ENCODE data around the gene ARHGEF11. TPM values are rescaled to one million over a fixed set of nuclear protein-coding genes. Genes with fewer than 3 reads are reported as not detected.

The ARHGEF11 gene
- total RNA-seq, 1 experiment from 2014 or later = 45.5 TPM

GRCh38 chr1:156899956-156900718 lies 145.4 kb downstream of the ARHGEF11 start:
- Histone ChIP-seq H3K36me3 (ENCODE audit: control insufficient read depth, insufficient read depth, low read length) (no peaks in the 10 kb centered on the region), H3K27me3 (replicated peaks; ENCODE audit: control insufficient read depth, insufficient read depth, low read length) (no peaks in the 10 kb centered on the region), H3K9me3 (no peaks in the 10 kb centered on the region), H3K4me1 (peaks cover 27% of the 10 kb centered on the region), H3K4me3 (ENCODE audit: low read depth, low read length) (no peak overlapping the region)
- ChIA-PET POLR2A (no interaction called here), CTCF (no interaction called here)
- Mint-ChIP-seq H3K9me3 (ENCODE audit: unreplicated experiment) (no peaks in the 10 kb centered on the region), H3K27ac (ENCODE audit: unreplicated experiment) (no peak overlapping the region), H3K36me3 (ENCODE audit: insufficient read depth, unreplicated experiment) (no peaks in the 10 kb centered on the region), H3K4me1 (ENCODE audit: low read depth, unreplicated experiment) (peaks cover 29% of the 10 kb centered on the region), H3K4me3 (ENCODE audit: unreplicated experiment) (no peak overlapping the region), H3K27me3 (ENCODE audit: insufficient read depth, unreplicated experiment) (no peaks in the 10 kb centered on the region)
- no TSS peak for BruUV-seq (replicated peaks)
- TF ChIP-seq CTCF (IDR thresholded peaks at IDR 0.05; ENCODE audit: insufficient read depth in 1 of 2, low read depth in 1 of 2, low read length in 1 of 2, severe bottlenecking in 1 of 2, unreplicated experiment in 1 of 2) = no peak
- intact Hi-C loops (cut with micrococcal nuclease; ENCODE audit: unreplicated experiment) = no loop called here
- DNase-seq = no peak

DNA sequence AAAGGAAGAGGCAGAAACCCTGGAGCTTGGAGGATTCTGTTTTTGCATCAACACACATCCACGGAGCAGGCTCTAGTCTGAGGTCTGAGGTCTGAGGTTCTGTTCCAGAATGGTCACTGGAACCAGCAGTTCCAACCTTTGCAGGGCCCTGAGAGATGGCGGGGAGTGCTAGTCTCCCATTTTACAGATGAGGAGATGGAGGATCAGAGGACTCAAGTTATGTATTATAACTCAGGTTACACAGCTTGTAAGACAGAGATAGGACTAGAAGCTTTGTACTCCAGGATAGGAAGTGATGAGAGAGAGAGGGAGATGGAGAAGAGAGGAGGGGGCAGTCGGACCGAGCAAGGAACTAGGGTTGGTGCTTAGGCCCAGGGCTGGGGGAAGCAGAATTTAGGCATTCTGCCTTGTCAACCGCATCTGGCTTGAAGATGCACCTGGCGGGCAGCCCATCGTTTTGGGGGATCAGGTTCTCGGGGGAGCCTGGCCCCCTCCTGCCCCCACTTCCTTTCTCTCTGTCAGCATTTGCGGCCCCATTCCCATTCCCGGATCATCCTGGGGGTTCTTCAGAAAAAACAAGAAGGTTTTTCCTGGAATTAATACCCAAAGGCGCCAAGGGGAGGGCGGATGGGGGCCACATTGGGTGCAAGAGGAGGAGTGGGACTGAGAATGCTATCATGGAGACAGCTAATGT lies 146.4 kb downstream of the ARHGEF11 start:
- Mint-ChIP-seq H3K9me3 (ENCODE audit: unreplicated experiment) (no peaks in the 10 kb centered on the region), H3K4me1 (ENCODE audit: low read depth, unreplicated experiment) (peaks cover 33% of the 10 kb centered on the region), H3K27me3 (ENCODE audit: insufficient read depth, unreplicated experiment) (no peaks in the 10 kb centered on the region), H3K4me3 (ENCODE audit: unreplicated experiment) (no peak overlapping the region), H3K27ac (ENCODE audit: unreplicated experiment) (no peak overlapping the region), H3K36me3 (ENCODE audit: insufficient read depth, unreplicated experiment) (no peaks in the 10 kb centered on the region)
- no TSS peak for BruUV-seq (replicated peaks)
- no peak for DNase-seq
- no peaks in the 10 kb centered on the region for H3K9me3 ChIP-seq
- intact Hi-C loops (cut with micrococcal nuclease; ENCODE audit: unreplicated experiment) = no loop called here
- ChIA-PET POLR2A (interaction anchor here (0.5 kb wide), 1 partner anchor 170 kb away, joined by 3 read pairs; no protein-coding TSS in a partner anchor), CTCF (interaction anchor here (1.0 kb wide), 1 partner anchor 29 kb away, joined by 4 read pairs; no protein-coding TSS in a partner anchor)
- H3K36me3 ChIP-seq (ENCODE audit: control insufficient read depth, insufficient read depth, low read length) = no peaks in the 10 kb centered on the region
- peaks cover 37% of the 10 kb centered on the region for H3K4me1 ChIP-seq
- no peaks in the 10 kb centered on the region for H3K27me3 ChIP-seq (replicated peaks; ENCODE audit: control insufficient read depth, insufficient read depth, low read length)
- H3K4me3 ChIP-seq (ENCODE audit: low read depth, low read length) = no peak overlapping the region
- TF ChIP-seq CTCF (IDR thresholded peaks at IDR 0.05; ENCODE audit: insufficient read depth in 1 of 2, low read depth in 1 of 2, low read length in 1 of 2, severe bottlenecking in 1 of 2, unreplicated experiment in 1 of 2) = no peak

DNA sequence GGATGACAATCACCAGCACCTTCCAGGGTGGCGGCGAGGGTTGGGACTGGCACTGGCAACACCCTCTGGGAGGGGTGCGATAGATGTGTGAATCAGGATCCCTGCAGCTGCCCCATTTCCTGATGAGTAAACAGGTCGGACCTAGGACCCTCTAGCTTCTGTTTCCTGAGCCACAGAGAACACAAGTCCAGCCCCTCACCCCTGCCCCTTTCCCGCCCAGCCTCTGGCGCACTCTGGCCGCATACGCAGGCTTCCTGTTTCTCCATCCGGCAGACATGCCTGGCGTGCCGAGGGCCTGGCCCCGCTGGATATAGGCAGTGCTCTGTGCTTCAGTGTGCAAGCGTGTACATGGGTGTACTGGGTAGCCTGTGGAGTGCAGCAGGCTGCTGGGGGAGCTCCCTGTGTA lies 147.4 kb downstream of the ARHGEF11 start:
- Mint-ChIP-seq H3K36me3 (ENCODE audit: insufficient read depth, unreplicated experiment) (no peaks in the 10 kb centered on the region), H3K27ac (ENCODE audit: unreplicated experiment) (no peak overlapping the region), H3K4me1 (ENCODE audit: low read depth, unreplicated experiment) (peaks cover 33% of the 10 kb centered on the region), H3K9me3 (ENCODE audit: unreplicated experiment) (no peaks in the 10 kb centered on the region), H3K27me3 (ENCODE audit: insufficient read depth, unreplicated experiment) (no peaks in the 10 kb centered on the region), H3K4me3 (ENCODE audit: unreplicated experiment) (no peak overlapping the region)
- Histone ChIP-seq H3K9me3 (no peaks in the 10 kb centered on the region), H3K36me3 (ENCODE audit: control insufficient read depth, insufficient read depth, low read length) (no peaks in the 10 kb centered on the region), H3K4me1 (peaks cover 38% of the 10 kb centered on the region), H3K4me3 (ENCODE audit: low read depth, low read length) (no peak overlapping the region), H3K27me3 (replicated peaks; ENCODE audit: control insufficient read depth, insufficient read depth, low read length) (no peaks in the 10 kb centered on the region)
- ChIA-PET CTCF (interaction anchor here (0.5 to 1.0 kb wide), 2 partner anchors 30 to 60 kb away, joined by 3 to 4 read pairs; no protein-coding TSS in a partner anchor), POLR2A (no interaction called here)
- DNase-seq = no peak
- intact Hi-C loops (cut with micrococcal nuclease; ENCODE audit: unreplicated experiment) = no loop called here
- no TSS peak for BruUV-seq (replicated peaks)
- TF ChIP-seq CTCF (IDR thresholded peaks at IDR 0.05; ENCODE audit: insufficient read depth in 1 of 2, low read depth in 1 of 2, low read length in 1 of 2, severe bottlenecking in 1 of 2, unreplicated experiment in 1 of 2) = no peak

Measured in Caco-2 (cell line).